Stimulated activated naive CD8-positive, alpha-beta T cell treated with anti-CD3 and anti-CD28 coated beads, Interleukin-15, Interleukin-2, amounts not matched to agents 100 U/mL and 50 U/mL, for 24 hours (primary cell): ENCODE data around the gene SETD2.
"Not testable (repeated sequence)": the region's sequence is repeated elsewhere in the genome, so short reads cannot be mapped to it uniquely, and the experiment has no call there.

Experiments
- ATAC-seq: fragments of 150-1000 bp; cut with Tn5 transposase; one replicate; pipeline ENCODE4 v1.10.0; 2021
- DNase-seq: peaks from one replicate; pipeline ENCODE4 v3.0.0; 2021

Gene SETD2

DNA sequence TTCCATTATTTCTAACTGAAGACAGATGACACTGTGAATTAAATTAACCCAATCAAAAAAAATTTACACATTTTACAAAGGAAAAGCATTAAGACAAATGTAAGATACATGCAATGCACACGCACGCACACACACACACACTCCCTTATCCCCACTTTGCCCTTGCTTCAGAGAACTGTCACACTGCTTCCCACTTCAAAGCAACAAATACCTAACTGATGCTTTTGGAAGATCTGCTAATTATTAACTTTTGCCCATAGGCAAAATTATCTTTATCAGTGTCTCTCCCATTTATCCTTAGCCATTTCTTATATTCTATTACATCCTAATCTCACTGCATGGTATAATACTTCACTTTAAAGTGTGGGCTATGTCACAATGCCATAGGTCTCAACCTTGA lies 60.3 kb downstream of the SETD2 start:
- ATAC-seq (no peak), DNase-seq (no peak)

DNA sequence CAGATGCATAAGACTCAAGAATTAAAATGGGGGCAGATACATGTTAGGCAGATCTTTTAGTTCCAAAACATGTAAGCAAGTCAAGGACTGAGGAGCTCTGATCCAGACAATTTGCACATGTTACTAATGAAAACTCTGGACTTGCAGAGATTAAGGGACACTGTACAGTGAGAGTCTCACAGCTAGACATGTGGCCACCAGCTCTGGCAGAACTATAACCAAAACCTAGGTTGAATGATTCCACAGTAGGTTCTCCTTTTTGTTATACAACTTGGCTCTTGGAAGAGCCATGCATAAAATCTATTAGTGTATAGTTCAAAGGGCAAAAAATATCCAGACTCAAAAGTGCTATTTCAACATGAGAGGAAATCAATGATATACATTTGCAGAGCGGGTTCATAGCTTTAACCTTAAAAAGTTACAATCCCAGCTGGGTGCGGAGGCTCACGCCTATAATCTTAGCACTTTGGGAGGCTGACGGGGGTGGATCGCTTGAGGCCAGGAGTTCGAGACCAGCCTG lies 61.8 kb downstream of the SETD2 start:
- DNase-seq (no peak), ATAC-seq (no peak)

DNA sequence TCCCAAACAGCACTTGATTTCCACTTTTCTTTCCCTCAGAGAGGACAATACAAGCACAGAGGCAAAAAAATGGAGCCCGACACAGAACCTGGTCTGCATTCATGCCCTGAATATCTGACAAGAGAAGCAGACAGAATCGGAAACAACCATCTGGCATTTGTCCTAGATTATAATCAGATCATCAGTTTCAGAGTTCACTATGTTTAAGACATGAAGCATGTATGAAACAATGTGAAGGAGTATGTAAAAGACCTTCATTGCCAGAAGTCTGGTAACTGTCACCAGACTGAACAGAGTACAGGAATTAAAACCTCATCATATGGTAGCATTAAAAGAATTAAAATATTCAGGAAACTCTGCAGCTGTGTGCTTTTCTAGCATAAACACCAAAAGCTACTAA lies 65.0 kb downstream of the SETD2 start:
- ATAC-seq (no peak), DNase-seq (no peak)

DNA sequence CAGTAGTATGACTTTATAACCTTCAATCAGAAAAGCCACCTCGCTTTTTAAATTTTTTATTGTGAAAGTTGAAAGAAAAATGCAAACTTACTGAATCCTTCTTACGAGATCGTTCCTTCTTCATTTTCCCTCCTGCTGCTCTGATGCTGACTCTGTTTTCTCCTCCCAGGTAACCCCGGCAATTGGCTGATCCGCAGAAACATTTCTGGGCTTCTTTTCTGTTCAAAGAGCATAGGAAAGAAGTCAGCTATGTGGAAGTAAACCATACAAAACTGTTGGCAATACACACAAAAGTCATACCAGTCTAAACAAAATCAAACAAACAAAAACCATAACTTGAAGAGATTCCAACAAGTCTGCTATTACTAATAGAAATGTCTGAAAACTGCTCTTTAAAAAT lies 66.0 kb downstream of the SETD2 start:
- DNase-seq (no peak), ATAC-seq (no peak)

DNA sequence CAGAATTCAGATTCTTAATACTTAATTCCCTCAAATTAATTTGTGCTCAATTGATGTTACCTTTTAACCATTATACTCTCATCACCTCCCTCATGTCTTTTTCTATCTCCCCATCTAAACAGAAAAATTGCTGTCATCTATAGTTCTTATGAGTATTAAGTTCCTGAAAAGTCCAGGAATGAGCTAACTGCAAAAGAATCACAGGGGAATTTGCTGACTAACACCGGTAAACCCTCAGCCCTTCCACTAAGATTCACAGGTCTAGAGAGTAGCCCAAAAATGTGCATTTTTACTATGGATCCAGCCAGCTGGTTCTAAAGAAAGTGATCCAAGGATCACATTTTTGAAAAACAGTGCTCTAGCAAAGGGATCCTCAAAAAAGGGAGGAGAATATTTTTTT lies 67.0 kb downstream of the SETD2 start:
- no peak for ATAC-seq
- no peak for DNase-seq

DNA sequence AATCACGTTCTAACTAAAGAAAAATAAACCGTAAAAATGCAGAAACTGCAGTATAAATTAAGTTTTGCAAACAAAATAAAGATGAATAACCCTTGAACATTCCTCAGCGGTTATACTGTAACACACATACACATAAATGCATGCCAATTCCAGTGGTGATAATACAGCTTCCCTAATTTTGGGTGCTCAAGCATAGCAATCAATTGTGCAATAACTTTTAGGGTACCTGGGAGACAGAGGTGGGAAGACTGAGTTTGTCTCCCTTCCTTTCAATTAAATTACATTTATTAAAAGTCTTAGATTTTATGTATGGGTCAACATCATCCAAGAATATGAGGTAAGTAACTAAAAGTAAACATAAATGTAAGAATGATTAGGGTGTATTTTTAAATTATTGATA lies 71.8 kb downstream of the SETD2 start:
- ATAC-seq (no peak), DNase-seq (no peak)

DNA sequence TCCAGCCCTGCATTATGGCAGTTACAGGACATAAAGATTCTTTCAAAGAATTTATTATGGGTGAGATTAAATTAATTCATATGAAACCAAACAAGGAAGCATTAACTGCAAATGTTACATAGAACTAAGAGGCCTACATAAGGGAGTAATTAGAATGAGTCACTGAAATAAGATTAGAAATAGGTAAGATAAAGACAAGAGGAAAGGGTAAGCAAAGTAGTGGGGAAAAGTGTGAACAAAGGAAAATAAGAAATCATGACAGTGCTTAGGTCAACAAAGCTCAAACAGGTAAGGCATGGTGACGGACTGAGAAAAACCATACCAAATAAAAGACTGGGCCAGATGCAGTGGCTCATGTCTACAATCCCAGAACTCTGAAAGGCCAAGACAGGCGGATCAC lies 74.3 kb downstream of the SETD2 start:
- ATAC-seq (no peak), DNase-seq (no peak)

DNA sequence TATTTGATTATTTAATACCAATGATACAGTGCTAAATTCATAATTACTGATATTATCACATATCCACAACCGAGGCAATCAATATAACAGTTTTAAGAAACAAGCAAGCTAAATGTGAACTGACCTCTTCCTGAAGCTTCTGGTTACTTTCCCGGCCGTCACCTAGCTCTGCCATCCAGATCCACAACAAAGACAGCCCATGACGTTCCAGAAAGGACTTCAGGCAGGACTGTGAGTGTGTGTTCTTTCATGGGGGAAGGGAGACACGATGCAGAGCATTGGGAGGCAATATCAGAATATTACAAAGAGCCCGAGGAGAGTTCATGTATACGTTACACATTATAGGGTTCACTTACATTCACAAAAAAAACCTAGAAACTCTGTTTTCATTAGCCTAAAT lies 77.8 kb downstream of the SETD2 start:
- no peak for ATAC-seq
- no peak for DNase-seq

DNA sequence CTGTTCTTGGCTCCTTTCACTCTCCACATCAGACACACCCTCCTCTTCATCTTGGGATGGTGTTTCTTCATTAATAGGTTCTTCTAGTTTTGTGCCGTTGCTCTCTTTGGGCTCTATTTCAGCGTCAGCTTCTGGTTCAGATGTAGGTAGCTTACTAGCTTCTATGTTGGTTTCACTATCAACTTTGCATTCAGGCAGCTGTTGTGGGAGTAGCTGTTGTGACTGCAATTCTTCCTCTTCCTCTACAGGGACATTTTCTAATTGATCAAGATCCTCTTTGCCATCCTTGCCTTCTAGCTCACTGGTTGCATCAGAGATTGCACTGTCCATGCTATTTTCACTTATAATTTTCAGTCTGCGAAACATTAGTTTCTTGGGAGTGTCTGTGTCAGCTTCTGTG lies 80.1 kb downstream of the SETD2 start:
- DNase-seq (no peak), ATAC-seq (no peak)

DNA sequence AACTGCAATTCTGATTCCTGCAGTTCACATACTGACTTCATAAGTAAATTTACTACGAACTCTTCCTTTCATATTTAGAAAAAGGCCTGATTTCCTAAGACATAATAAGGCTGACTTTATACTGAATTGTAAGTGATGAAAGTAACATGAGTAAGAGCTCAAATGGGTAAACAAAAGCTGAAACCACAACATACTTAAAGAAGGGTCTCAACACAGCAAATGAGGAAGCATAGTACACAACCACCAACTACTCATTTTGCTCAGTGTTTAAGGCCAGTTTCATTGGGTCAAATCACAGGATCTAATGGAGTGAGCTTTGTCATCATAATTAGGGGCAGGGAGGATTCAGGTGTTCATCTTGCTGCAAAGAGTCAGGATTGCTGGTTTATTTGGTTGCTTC lies 81.4 kb downstream of the SETD2 start:
- DNase-seq (no peak), ATAC-seq (no peak)

DNA sequence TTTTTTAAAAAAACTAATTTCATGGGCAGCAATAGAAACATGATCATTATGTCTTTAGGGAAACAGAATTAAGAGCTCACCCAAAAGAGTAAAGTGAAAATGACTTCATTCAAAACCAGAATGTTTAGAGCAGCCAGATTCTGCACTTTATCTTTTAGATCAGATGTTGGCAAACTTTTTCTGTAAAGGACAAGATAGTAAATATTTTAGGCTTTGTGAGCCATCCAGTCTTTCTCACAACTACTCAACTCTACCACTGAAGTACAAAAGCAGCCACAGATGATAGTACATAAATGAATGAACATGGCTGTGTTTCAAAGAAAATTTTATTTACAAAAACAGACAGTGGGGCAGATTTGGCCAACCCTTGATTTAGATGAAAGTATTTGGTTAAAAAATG lies 84.5 kb downstream of the SETD2 start:
- no peak for ATAC-seq
- DNase-seq: no peak

DNA sequence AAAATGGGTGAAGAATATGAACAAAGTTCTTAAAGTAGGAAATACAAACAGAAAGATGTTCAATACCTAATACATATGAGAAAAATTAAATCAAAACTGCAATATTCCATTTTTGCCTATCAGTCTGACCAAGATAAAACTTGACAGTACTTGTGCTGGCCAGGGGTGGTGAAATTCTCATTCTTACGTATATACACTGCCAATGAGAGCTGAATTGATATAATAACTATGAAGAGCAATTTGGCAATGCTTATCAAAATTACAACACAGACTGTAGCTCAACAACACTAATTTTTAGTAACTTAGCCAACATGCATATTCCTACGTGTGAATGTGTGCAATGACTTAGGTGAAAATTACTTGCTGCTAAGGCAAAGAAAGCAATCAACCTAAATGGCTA lies 90.2 kb downstream of the SETD2 start:
- no peak for ATAC-seq

DNA sequence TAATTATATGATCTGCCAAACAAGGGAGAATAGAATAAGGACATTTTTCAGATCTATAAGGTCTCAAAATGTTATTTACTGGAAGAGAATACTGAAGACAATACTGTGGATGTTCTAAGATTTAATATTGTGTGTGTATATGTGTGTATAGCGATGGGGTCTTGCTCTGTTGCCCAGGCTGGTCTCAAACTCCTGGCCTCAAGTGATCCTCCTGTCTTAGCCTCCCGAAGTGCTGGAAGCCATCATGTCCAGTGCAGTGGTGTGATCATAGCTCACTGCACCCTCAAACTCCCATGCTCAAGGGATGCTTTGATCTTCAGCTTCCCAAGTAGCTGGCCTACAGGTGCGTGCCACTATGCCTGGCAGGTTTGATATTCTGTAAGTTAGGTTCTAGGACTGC lies 93.1 kb downstream of the SETD2 start:
- DNase-seq (no peak), ATAC-seq (no peak)

More for the DNA sequence above, 90.2 kb downstream of the SETD2 start:
- DNase-seq: no peak

DNA sequence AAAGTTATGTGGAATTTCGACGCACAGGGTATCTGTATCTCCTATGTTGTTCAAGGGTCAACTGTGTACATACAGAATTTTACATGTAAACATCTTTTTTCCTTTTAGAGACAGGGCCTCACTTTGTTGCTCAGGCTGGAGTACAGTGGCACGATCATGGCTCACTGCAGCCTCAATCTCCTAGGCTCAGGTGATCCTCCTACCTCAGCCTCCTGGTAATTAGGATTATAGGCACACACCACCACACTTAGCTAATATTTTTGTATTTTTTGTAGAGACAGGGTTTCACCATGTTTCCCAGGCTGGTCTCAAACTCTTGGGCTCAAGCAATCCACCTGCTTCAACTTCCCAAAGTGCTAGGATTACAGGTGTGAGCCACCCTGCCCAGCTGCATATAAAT lies 97.7 kb downstream of the SETD2 start:
- ATAC-seq, DNase-seq: not testable (repeated sequence)

DNA sequence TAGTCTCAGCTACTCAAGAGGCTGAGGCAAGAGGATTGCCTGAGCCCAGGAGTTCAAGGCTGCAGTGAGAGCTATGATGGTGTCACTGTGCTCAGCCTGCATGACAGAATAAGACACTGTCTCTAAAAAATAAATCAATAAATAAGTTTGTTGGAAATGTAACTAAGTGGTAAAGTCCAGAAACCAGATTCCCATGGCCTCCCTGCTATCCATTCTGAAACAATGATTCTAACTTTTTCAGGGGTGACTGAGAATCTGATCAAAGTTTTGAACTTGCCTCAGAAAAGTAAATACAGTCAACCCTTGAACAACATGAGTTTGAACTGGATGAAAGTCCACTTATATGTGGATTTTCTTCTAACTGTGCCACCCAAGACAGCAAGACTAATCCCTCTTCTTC lies 98.2 kb downstream of the SETD2 start:
- ATAC-seq (no peak), DNase-seq (no peak)

DNA sequence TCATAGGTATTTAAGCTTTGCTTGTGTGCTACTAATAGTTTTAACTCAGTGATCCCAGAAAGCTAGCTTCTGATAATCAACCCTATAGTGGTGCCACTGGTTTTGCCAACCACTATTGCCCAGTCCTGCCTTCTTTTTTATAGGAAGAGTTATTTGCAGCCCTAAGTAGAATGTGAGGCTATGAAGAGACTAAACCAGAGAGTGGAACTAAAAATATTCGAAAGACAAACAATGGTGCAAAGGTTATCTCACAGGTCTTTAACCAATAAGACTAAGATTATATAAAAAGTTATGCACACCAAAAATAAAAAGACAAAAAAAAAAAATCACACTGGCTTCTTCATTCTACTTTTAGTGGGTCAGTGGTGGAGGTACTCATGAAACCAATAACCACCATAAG lies 98.9 kb downstream of the SETD2 start:
- ATAC-seq: no peak

DNA sequence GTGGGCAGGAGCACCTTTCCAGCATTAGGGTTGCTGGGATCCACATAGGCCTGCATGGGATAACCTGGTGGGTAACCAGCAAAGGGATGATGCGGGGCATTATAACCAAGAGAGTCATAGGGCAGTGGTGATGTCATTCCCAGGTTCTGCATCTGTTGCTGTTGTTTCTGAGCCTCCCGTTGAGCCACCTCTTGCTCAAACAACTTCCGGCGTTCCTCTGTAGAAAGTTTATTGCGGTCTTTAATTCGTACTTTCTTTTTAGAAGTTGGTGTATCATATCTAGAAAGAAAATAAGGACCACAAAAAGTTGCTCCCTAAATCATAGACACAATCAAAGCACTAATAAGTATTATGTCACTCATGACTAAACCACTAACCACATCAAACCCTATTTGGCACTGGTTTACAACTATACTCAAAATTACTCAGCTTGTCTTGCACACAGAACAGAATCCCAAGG lies 106.7 kb downstream of the SETD2 start:
- DNase-seq: peak; percentile 30
- ATAC-seq: peak; percentile 93

More for the DNA sequence above, 98.9 kb downstream of the SETD2 start:
- no peak for DNase-seq

DNA sequence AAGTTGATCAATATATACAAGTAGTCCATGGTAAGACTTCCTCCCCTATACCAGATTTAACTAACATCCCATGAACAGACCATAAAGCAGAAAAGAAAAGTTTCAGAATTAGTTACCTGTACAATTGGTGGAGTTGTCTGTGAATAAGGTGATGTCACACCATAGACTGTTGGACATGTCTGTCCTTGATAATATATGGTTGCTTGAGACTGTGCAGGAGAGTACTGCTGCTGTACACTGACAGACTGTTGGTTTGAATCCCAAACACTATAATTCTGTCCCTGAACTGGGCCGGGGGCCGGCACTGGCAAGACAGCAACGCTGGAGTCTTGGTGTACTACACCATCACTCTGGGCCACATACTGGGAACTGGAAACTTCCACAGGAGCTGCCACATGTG lies 107.2 kb downstream of the SETD2 start:
- ATAC-seq: peak; percentile 6
- no peak for DNase-seq

DNA sequence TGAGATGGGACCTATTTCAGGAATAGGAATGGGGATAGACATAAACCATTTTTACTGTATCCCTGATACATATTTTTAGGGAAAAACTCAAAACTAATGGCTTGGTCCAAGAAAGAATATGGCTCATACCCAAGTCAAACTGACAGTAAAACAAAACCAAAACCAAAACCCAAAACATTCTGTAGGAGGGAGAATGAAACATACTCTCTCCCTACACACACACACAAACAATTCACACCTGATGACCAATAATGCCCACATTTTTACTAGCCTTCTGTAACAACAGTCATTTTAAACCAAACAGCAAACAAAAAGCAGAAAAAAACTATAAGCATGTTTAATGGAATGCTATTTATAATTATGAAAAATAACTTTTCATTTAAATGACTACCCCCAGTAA lies 109.5 kb downstream of the SETD2 start:
- DNase-seq (no peak), ATAC-seq (no peak)

DNA sequence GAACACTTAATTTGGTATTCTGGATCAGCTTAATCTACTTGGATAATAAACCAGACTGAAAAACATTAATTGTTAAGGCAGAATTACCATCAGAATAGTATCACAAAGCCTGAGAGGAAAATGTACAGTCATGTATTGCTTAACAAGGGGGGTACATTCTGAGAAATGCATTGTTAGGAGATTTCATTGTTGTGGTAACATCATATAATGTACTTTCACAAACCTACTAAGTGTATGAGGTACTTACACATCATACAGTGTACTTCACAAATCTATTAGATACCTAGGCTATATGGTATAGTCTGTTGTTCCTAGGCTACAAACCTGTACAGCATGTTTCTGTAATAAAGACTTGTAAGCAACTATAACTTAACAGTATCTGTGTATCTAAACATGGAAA lies 116.2 kb downstream of the SETD2 start:
- DNase-seq: no peak
- ATAC-seq: peak; percentile 61

DNA sequence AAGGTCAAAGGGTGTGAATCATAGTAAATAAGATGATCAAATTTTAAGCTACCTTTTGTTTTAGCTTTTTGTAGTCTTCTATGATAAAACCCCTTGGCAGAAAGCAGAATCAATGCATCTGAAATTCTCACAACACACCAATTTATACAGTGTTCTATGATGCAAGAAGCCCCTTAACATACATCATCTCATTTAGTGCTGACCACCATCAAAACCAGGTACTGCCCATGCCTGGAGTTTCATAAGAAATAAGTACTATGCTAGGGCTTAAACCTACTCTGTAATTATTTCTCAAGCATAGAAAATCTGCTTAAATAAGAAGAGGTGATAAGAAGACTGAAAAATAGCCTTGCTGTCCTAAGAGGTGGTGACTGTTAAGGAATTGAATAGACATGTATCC lies 116.8 kb downstream of the SETD2 start:
- DNase-seq (no peak), ATAC-seq (no peak)

DNA sequence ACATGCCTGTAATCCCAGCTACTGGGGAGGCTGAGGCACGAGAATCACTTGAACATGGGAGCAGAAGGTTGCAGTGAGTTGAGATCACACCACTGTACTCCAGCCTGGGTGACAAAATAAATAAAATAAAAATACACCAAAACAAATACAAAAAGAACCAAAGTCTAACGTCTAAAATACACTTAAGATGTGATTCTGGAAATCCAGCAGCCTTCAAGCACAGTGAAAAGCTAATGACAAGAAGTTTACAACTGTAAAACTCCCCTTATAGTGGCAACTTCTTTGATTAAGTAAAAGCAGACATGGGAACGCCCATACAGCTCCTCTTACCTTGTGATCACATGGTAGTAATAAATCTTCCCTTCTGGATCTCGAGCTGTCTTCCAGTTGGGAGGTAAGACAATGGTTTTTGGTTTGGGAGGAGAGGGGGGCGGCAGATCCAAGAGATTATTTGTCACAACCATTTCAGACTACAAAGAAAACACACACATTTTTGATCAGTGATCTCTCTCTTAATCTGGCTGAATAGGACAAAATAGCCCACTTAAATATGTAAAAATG lies 121.6 kb downstream of the SETD2 start:
- ATAC-seq (no peak), DNase-seq (no peak)

DNA sequence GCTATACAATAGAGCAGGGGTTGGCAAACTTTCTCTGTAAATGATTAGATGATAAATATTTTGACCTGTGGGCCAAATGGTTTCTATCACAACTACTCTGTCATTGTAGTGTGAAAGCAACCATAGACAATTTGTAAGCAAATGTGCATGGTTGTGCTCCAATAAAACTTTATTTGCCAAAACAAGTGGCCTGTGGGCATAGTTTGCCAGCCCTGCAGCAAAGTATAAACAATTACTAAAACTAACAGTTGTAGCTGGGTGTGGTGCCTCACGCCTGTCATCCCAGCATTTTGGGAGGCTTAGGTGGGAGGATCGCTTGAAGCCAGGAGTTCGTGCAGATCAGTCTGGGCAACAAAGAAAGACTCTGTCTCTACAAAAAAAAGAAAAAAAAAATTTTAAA lies 122.8 kb downstream of the SETD2 start:
- DNase-seq (no peak), ATAC-seq (no peak)

DNA sequence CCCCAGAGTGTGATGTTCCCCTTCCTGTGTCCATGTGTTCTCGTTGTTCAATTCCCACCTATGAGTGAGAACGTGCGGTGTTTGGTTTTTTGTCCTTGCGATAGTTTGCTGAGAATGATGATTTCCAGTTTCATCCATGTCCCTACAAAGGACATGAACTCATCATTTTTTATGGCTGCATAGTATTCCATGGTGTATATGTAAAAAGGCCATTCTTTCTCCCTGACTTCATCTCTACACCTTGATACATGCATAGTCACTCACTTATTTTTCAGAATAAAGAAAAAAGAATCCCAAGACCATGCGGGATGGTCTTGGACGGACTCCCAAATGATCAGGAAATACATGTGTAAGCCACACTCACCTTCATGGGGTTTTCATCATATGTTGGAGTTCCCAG lies 126.6 kb downstream of the SETD2 start:
- DNase-seq, ATAC-seq: not testable (repeated sequence)

DNA sequence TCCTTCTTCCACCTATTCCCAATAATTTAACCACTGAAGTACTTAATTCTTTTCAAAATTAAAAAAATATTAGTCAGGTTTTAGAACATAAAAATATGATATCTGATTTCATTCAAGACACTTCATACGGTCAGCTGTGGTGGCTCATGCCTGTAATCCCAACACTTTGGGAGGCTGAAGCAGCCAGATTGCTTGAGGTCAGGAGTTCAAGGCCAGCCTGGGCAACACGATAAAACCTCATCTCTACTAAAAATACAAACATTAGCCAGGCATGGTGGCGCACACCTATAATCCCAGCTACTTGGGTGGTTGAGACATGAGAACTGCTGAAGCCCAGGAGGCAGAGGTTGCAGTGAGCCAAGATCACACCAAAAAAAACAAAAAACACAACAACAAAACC lies 127.8 kb downstream of the SETD2 start:
- ATAC-seq: no peak
- DNase-seq: no peak
